ENCODE data around the gene SMCO2.
A peak's percentile ranks its signal among the peaks of the same experiment; 100 is the strongest.
"Not testable (repeated sequence)": the region's sequence is repeated elsewhere in the genome, so short reads cannot be mapped to it uniquely, and the experiment has no call there.

Gene SMCO2

DNA sequence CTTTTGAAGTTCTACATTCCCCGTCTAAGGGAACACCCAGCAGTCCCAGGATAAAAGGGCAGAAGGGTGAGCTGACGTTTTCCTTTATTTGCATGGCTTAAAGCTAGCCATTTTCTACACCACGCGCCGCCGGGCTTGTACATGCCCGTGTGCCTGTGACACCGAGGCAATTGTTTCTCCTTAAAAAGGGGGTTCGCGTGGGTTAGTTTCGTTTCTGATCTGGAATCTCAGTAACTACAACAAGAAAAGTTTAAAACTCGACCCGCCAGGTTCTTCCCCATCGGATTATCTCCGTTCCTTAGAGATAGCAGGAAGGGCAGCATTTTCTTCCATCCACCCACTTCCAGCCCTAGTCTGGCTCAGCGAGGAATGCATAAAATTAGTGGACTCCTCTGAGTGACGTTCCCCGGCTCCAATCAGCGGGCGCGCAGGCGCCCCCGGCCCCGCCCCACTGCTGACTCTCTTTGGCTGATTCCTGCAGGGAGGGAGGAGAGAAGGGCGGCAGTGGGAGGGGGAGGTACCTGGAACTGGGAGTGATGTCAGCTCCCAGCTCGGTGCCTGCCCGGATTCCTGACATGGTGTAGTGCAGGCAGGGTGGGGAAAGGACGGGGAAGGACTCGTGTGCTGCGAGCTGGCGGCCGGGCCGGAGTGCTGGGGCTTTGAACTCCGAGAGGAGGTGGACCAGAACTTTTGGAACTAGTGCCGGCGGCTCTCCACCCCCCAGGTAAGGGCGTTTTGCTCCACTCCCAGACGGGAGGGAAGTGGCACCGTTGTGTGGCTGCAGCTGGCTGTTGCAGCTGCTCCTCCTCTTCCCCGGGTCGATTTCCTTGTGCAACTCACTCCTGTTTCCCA, 77.3 kb downstream of the SMCO2 start, which contains the start of gene PPFIBP1:
Gene PPFIBP1 (plus strand): TSS at position 565 of the 852 bp plus-strand sequence. CDS start 109,191 bp downstream, outside the sequence.
- DNase-seq (ENCODE audit: low read depth in 1 of 2, low spot score in 1 of 2), result peak; percentile 97 to 100

DNA sequence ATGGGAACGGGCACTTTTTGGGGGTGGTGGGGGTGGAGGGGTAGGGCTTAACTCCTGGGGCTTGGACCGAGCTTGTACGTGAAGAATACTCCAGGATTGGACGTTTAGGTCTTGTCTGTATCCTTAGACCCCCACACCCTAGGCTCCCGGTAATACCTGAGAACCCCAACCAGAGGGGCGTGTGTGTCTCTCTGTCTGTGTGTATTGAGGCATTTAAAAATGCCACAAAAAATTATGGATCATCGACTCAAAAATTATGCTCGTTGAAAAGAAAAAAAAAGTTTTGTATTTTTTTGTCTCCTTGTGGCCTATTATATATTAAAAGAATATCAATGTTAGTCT, 77.9 kb downstream of the SMCO2 start:
- DNase-seq (ENCODE audit: low read depth in 1 of 2, low spot score in 1 of 2), result no peak

DNA sequence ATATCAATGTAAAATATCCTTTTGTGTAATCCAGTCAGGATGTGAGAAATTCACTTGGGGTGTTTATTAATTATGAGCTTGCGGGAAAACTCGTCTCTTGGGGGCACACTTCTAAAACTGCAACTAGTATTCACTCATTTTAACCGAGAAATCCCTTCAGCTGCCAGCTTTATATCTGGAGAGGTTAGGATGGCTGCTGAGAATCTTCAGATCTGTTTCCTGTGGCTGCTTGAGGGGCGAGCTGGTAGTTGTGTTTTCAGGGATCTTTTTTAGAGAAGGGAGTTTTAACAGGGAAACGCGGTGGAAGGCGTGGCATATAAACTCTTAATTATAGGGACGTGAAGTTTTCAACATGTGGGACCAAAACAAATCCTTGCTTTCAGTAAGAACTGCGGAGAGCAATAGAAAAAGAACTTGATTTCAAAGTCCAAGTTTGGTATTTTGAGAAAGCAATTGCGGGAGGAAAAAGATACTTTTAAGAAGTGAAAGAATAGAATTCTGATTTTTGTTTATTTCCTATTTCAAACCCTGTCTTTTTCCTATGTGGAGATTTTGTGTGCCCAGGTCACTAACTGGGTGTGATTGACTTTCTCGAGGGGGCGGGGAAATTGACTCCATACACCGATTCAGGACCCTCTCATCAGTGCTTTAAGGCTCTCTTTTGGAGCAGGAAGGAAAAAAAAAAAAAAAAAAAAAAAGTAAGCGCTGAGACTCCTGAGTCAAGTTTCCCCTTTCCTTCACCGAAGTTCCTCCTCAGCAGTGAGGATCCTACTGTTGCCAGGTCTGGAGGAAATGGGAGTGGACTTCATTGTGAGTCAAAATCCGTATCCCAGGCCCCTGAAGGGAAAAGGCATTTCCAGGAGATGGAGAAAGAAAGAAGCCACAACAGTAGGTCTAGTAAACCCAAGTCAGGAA, 78.6 kb downstream of the SMCO2 start:
- DNase-seq (ENCODE audit: low read depth in 1 of 2, low spot score in 1 of 2), result no peak

DNA sequence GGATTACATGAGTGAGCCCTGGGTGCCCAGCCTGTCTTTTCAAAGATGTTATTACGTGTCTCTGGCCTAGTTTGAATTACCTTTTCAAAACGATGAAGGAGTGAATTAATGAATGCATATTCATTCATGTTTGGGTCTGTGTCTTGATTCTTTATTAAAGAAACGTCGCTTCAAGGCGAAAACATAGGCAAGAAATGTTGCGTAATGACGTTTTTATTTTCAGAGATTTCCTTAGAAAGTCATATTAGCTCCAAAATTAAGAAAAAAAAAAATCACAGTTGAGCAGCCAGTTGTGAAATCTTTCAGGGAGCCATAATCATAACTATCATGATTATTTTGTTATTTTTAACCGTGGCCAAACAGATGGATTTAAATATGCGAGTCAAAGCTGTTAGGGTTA, 81.0 kb downstream of the SMCO2 start:
- no peak for DNase-seq (ENCODE audit: low read depth in 1 of 2, low spot score in 1 of 2)

DNA sequence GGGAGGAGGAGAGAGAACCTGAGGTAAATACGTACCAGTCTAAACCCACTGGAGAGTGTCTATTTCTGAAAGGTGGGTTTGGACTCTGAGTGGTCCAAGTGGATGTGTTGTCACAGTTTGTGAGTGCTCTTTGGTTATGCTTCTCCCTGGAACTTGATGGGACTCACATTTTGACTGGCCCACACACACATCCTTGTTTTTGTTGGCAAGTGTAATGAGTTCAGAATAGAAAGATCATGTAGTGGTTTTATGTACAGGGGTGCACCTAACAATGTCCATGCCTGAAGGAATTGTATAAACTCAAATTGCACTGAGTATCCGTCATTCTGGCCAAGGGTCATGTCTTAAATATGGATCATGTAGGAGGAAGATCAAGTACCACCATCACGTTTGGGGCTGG, 82.3 kb downstream of the SMCO2 start:
- DNase-seq (ENCODE audit: low read depth in 1 of 2, low spot score in 1 of 2), result no peak

DNA sequence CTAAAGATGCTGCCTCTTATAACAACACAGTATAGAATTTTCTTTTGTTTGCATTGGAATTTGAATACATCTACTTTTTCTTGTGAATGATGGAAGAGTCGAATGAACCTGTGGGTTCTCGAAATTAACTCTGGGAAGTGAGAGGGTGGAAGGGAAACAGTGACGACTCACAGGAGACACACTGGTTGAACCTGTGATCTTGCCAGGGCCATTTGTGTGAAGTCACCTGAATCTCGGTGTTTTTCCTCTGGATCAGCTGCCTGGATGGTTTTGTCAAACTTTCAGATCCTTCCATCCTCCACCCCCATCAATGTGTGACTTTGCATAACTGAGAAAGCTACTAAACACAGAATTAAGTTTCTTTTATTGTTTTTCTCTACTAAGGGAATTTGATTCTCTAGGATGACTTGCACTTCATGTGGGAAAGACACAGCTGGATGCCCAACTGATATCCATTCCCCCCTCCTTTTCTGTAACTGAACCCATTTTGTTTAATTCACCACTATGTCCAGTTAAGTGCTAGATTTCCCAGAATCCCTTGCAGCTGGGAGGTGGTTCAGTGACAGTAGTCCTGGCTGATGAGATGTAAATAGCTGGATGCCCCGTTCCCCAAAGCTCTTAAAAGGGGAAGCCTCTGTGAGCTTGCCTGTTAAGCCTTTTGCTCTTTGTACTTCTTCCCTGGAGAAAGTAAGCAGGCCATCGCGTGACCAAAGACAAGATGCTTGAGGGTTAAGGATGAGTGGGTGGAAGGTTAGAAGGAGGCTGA, 83.8 kb downstream of the SMCO2 start:
- DNase-seq (ENCODE audit: low read depth in 1 of 2, low spot score in 1 of 2), result no peak

DNA sequence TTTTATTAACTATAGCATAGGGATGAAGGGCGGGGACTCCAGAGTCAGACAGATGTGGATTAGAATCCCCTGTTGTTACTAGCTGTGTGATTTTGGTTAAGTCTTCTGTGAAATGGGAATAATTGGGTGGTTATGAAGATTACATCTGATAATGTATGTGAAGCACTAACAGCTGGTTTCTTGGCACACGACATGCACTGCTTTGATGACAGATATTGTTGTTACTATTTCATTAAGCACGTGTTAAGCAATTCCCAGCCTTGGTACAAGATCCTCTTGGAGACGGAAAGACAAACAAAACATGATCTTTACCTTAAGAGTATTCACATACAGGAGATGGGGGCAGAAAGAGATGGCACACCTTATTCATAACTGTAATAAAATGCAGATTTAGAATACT, 85.4 kb downstream of the SMCO2 start:
- no peak for DNase-seq (ENCODE audit: low read depth in 1 of 2, low spot score in 1 of 2)

DNA sequence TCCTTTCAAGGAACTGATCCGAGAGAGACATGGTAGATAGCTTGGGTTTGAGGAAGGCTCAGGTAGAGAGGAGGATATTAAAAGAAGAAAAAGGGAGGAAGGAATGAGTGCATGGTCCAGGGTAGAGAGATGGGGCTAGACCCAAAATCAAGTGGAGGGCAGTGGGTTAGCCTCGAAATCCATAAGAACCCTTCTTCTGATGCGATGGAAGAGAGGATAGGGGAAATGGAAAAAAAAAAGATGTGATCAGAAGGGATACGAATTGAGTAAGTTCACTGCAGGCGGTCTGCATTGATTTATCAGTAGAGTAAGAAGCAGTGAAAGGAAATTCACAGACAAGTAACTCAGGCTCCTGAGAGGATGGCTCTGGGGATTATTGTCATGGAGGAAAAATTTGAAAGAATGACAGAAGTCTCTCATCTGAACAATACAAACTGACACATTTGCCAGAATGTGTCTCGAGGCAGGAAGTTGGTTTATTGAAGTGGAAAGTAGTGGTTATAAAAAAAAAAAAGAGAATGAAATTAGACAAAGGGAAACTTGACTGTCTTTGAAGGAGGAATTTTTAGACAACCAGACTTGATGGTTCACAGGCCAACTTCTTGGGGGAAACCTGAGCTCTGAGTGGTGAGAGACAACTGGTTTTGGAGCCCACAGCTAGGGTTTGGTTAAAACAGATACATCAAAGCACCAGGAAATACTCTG, 87.7 kb downstream of the SMCO2 start:
- peak in 1 of 2 donors; percentile 13 for DNase-seq (ENCODE audit: low read depth in 1 of 2, low spot score in 1 of 2)

DNA sequence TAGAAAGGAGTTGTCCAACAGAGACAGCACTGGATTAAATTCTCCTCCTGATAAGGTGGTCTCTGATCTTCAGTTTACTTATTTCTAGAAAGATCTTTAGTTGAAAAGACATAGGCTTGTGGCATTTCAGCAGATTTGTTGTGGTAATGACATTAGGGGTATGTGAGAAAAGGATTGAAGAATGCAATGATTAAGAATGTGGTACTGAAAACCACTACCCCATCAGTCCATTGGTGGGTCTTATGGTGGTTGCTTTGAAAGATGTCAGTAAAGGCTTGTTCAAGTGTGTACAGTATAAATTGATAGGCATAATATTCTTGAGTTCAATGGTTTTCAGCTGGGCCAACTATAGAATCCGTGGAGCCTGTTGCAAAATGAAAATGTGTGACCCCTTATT, 88.2 kb downstream of the SMCO2 start:
- no peak for DNase-seq (ENCODE audit: low read depth in 1 of 2, low spot score in 1 of 2)

DNA sequence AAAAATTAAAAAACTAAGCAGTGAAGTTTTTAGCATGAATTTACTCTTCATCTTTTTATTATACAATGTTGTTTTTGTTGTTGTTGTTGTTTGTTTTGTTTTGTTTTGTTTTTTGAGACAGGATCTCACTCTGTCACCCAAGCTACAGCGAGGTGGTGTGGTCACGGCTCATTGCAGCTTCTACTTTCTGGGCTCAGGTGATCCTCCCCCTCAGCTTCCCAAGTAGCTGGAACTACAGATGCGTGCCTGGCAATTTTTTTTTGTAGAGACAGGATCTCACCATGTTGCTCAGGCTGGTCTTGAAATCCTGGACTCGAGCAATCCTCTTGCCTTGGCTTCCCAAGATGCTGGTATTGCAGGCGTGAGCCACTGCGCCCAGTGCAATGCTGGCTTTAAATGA, 88.8 kb downstream of the SMCO2 start:
- no peak for DNase-seq (ENCODE audit: low read depth in 1 of 2, low spot score in 1 of 2)

DNA sequence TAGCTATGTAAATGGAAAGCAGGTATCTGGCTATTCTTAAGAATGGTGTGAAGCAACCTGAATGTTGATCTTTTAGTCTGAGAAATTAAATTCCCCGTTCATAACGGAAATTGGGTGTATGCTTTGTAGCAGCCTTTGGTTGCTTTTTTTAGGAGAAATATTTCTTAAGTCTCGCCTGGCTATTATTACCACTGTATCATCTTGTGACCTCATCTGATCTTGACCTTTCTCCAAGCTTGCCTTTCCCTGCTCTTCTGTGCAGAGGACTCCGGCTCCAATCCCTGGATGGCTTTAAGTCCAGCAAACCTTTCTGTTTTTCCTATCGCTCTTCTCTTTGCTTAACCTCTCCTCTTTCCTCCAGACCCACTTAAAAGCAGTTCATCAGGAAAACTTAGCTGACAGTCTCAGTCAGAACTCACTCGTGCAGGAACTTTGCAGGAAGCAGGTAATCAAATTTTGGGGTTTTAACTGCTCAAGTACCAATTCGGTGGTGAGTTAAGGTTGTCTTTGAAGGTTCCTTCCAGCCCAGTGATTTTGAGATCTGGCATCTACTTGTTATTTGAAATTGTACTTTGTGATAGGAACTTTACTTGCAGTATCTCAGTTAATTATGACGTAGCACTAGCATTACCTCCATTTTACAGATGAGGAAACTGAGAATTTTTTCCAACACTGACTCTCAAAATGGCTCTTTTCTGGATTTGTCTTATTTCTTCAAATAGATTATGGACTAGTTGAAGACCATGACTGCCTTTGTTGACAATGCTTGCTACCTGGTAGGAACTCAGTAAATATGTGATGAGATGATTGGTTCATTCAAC, 91.5 kb downstream of the SMCO2 start:
- no peak for DNase-seq (ENCODE audit: low read depth in 1 of 2, low spot score in 1 of 2)

DNA sequence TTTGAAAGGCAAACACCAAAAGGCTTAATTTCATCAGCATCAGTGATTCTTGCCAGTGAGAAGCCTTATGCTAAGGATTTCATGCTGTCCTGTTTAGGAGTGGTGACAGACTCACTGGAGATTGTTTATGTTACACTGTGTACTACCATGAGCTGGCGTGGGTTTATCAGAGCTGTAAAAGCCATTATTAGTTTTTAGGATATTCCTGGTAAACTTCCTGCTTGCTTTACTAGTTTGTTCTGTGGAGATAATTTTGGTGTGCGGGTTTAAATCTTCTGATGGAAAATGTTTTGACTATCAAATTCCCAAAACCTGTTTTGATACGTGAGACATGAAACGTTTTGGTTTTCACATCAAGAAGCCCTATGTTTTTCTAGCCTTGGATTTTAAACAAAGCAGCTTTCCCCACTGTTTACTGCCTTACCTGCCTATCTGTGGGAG, 92.7 kb downstream of the SMCO2 start:
- no peak for DNase-seq (ENCODE audit: low read depth in 1 of 2, low spot score in 1 of 2)

DNA sequence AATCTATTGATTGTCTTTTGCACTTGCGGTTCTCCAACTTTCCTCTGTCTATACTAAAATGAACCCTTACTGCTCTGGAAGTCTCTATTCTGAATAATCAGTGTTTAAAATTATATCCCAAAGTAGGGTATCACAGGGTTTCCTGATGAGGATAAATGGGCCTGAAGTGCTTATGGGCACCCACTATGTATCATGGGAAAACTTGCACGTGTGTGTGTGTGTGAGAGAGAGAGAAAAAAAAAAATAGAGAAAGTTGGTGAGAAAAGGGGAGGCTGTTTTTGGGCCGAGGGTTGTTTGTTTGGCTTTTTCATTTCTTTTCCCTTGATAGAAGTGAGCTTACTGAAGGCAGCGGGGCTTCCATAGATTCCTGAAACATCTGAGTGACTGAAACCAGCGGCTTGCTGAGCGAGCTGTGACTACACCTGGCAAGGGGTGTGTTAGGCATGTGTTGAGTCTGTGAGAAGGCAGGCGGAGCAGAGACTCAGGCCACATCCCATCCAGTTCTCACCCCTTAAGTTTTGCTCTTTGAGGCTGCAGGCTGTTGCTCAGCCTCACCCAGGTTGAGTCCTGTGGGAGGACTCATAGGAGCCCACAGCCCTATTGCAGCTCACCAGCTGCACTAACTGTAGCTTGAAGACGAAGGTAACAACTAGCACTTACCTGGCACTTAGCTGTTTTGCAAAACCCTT, 94.6 kb downstream of the SMCO2 start:
- DNase-seq (ENCODE audit: low read depth in 1 of 2, low spot score in 1 of 2), result no peak

DNA sequence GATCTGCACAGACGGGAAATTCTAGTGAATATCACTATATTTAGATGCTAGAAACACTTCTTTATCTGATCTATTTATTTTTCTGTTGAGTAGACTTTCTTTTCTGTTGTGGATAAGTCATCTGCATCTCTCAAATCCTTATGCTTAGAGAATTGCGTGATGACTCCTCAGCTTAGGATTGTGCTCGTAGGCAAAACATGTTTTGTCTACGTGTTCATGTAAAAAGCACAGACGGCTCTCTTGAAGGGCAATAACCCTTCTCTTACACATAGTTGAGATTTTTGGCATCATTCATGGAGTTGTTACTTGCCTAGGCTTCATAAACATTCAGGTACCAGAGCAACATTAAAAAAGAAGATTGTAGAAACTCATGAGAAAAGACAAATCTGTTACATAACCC, 96.1 kb downstream of the SMCO2 start:
- no peak for DNase-seq (ENCODE audit: low read depth in 1 of 2, low spot score in 1 of 2)

DNA sequence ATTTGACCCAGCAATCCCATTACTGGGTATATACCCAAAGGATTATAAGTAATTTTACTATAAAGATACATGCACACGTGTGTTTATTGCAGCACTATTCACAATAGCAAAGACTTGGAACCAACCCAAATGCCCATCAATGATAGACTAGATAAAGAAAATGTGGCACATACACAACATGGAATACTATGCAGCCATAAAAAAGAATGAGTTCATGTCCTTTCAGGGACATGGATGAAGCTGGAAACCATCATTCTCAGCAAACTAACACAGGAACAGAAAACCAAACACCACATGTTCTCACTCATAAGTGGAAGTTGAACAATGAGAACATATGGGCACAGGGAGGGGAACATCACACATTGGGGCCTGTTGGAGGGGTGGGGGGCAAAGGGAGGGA, 98.3 kb downstream of the SMCO2 start:
- not testable (repeated sequence) for DNase-seq (ENCODE audit: low read depth in 1 of 2, low spot score in 1 of 2)

DNA sequence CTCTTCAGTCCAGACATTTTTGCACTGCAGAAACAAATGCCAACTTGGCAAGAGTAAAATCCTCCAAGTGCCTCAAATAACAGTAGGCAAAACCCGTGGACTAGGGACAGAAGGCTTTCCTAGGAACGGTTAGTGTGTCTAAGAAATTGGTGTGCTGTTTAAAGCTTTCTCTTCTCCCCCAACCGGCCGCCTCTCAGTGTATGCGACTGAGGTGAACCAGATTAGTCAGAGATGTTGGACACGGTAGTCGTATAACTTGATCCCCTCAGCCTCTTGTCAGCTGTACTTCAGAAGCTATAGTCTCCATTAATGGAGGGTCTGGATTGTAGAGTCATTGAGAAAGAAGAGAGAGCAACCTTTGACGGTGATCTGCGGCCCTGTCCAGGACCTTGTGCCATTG, 99.1 kb downstream of the SMCO2 start:
- DNase-seq (ENCODE audit: low read depth in 1 of 2, low spot score in 1 of 2), result no peak

DNA sequence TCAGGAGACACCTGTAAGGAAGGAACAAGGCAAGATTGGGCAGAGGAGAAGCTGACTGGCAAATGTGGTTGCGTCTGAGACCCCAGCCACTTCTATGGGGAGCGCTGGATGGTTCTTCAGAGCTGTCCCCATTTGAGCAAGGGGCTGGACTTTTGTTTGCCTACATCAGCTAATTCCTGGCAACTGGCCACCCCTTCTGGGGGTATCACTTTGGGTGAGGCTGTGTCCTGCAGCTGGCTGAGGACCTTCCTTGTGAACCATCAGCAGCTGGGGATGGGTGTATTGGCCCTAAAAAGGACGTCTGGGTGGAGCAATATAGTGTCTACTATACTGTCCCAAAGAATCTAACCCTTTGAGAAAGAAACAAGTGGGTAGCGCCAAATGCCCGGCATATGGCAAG, 101.1 kb downstream of the SMCO2 start:
- DNase-seq (ENCODE audit: low read depth in 1 of 2, low spot score in 1 of 2), result no peak

DNA sequence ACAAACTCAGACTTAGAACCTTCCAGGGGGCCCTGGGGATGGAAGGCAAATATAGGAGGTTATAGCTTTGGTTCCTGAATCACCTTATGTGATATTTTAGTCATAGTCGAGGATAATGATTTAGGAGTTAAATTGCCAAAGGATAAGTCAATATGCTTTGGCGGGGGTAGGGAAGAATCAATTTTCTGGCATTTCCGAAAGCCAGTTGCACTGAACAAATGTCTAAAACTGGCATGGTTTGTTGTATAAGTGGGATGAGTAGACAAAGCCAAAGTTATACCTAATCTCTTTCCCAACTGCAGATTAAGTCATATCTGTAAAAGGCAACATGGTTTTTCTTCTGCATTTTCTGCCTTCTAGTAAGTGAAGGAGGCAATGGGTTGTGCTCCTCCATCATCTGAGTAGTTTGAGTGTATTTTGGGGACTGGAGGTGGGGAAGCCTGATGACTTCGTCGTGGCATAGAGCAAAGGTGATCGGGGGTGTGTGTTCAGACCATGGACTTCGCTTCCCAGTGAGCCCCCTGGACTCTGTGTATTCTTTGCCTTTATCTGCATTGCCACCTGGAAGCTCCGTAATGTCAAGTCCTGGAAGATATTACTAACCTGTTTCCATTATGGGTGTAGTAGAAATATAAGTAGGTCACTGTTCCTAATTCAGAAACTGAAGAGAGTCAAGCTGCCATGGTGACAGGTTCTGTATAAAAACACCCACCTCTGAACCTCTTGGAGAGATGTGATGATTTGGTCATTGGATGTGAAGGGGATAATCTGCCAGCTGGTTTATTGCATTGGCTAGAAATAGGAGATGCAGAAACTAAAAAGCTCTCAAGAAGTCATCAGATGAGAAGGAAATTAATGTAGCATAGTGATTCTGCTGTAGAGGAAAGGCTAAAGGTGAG, 102.0 kb downstream of the SMCO2 start:
- DNase-seq (ENCODE audit: low read depth in 1 of 2, low spot score in 1 of 2), result no peak

Measured in activated CD4-positive, alpha-beta T cell treated with anti-CD3 and anti-CD28 coated beads, Interleukin-2, amount 50 U/mL, for 24 hours (primary cell).